Small intestine (tissue), 4 donors: ENCODE measurements around the gene ATP2A2. TPM values are rescaled to one million over a fixed set of nuclear protein-coding genes. Genes with fewer than 3 reads are reported as not detected.

Experiments
- polyA plus RNA-seq, 4 donors: library from polyadenylated mRNA; stranded (reverse) in 3 of 4; unstranded in 1 of 4; fragments of 200-250 nt in 3 of 4; fragments of 120-200 nt in 1 of 4; gene quantifications; one replicate each; pipeline versions ENCODE4 v1.2.1 to v1.2.3, GENCODE V29; 2013
- donor health status: healthy with polysubstance abuse.
- donor health status: Bipolar disorder and iron deficiency.
- donor health status: healthy.

ATP2A2 gene
- polyA plus RNA-seq, 4 donors, result 14.8 to 134 (median 61.2) TPM

Other genes starting within 250 kb of the ATP2A2 start
- gene C12orf76, start 232.7 kb upstream of the ATP2A2 start, polyA plus RNA-seq, result 10 to 100 TPM in 2 of 4 donors, 1 to 10 TPM in 2; 5.4 to 32.4 (median 8.1) TPM
- 10 to 100 TPM in 1 of 4 donors, 1 to 10 TPM in 2, under 1 TPM in 1; 0.54 to 10.2 (median 2.6) TPM for gene IFT81, start 156.9 kb upstream of the ATP2A2 start, polyA plus RNA-seq
- gene ANAPC7, start 122.5 kb downstream of the ATP2A2 start, polyA plus RNA-seq, result 10 to 100 TPM; 15.4 to 44.9 (median 24.0) TPM
- 100 to 1,000 TPM; 324 to 507 (median 390) TPM for gene ARPC3, start 169.1 kb downstream of the ATP2A2 start, polyA plus RNA-seq
- gene GPN3, start 187.0 kb downstream of the ATP2A2 start, polyA plus RNA-seq, result 10 to 100 TPM in 2 of 4 donors, 1 to 10 TPM in 2; 5.4 to 20.9 (median 11.0) TPM
- 1 to 10 TPM in 3 of 4 donors, under 1 TPM in 1; 0.45 to 6.6 (median 2.7) TPM for gene FAM216A, start 187.6 kb downstream of the ATP2A2 start, polyA plus RNA-seq
- 100 to 1,000 TPM; 159 to 252 (median 170) TPM for gene VPS29, start 220.9 kb downstream of the ATP2A2 start, polyA plus RNA-seq
- under 1 TPM in 2 of 4 donors, not detected in 2; 0.24 to 0.61 TPM for gene RAD9B, start 221.1 kb downstream of the ATP2A2 start, polyA plus RNA-seq